Suppressor macrophage treated with lipopolysaccharide for 1 hour (primary cell): ENCODE results near the gene LENG9.

ENCODE experiments used
- DNase-seq, 3 donors: peaks; one replicate each; pipeline ENCODE4 v3.0.0-alpha.2; 2020 to 2022

LENG9 gene

DNA sequence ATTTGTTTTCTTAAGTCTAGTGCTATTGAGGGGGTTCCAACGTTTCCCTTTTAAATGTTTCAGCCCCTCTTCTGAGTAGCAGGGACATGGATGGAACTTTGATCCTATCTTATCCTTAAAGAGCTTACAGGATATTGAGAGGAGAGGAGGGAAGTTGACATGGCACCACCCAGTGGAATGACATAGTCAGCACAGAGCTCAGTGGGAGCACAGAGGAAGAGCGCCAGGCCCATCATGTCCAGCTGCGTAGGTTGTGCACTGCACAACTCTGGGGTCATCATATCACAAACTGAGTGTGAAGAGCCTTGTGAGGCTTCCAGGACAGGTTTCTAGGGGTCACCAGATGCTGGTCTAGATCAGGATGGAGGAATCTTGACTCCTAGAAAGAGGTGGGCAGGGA, 14.1 kb upstream of the LENG9 start:
- peak in 2 of 3 donors; percentile 30 to 43 for DNase-seq

DNA sequence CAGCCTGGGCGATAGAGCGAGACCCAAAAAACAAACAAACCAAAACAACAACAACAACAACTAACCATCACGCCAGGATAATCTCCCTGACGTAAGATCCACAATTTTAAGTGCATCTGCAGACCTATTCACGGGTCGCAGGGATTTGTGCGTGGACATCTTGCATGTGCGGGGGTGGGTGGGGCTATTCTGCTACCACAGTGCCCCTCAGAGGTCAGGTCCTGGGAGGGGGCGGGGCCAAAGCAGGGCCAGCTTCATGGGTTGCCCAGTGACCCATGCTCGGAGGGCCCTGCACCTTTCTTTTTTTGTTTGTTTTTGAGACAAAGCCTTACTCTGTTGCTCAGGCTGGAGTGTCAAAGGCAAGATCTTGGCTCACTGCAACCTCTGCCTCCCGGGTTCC, 12.1 kb upstream of the LENG9 start:
- no peak for DNase-seq

DNA sequence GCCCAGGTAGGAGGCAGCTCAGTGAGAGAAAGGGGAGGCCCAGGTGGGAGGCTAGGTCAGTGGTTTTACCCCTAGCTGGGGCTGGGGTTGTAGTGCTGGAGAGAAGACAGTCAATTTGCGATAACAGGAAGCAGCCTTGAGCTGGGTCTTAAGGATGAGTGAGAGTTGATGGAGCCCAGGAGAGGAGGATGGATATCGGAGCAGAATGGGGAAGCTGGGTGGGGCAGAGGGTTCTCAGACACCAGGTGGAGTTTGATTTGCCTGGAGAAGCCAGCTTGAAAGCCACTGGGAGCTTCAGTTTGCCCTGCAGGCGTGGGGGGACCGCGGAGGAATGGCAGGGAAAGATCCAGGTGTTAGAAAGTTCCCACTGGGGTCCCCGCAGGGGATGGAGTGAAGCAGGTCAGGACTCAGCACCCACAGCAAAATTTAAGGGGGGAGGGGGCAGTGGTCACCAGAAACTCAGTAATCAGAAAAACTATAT, 10.4 kb upstream of the LENG9 start:
- no peak for DNase-seq

DNA sequence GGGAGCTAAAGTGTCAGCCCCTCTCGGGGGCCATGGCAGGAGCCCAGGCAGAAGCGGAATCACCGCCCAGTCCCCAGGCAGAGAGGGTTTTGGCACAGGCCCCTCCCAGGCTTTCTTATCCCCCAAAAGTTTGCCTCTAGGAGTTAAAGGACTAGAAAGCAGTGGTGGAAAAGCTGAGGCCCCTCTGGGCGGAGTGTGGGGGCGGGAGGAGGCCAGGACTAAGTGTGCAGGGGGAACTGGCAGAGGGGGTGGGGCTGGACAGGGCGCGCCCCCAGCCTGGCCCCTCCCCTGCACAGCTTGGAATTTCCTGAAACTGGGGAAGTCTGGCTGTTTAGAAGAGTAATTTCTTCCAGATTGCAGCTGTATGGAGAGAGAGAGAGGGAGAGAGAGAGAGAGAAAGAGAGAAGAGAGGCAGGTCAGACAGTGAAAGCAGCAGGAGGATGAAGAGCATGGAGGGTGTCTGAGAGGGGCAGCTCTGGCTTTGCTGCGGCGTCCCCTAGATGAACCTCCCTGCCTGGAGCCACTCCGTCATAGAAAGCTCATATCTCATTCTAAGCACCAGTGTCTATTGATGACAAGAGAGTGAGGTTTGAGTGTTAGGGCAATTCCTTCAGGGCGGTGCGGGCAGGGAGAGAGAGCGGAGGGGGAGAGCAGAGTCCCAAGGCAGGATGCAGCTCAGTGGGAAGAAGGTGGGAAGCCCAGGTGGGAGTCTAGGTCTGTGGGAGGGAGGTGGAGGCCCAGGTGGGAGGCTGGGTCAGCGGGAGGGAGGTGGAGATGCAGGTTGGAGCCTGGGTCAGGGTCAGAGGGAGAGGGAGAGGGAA, 9.7 kb upstream of the LENG9 start, which contains the start of gene CDC42EP5:
Gene CDC42EP5, minus strand, starts transcription at position 226 of the 821 bp plus-strand sequence. CDS start 7,749 bp downstream, outside the sequence.
- DNase-seq: peak; percentile 87 to 93 (median 87)

DNA sequence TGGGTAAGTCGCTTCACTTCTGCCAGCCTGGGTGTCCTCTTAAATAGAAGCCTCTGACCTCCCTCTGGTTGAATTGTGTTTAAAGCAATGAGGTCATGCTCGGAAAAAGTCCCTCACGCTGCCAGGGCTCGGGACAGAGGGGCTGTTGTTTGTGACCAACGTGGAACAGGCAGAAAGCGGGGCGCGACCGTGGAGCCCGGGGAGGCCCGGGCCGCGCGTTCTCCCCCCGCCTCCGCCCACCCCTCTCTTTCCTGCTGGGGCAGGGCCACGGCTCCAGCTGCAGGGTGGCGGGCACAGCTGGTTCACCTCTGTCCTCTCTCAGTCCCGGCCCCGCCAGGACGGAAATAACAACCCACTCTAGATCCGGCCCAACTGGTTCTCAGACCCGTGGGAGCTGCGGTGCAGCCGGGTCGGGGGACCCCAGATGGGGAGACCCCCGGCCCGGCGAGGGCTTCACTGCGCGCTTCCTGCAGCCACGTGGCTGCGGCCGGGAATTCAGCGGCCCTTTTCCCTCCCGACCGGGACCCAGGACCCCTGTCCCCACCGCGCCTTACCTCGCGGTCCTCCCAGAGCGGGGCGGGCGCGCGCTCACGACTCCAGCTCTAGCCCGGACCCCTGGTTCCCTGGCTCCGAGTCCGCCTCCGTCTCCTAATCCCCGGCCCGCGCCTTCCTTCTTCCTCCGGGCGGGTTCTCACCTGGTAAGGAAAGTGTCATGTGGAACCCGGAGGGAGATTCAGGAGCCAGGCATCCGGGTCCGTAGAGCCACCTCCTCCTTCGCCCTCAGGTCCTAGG, 7.6 kb upstream of the LENG9 start:
- peak; percentile 74 to 83 (median 76) for DNase-seq

DNA sequence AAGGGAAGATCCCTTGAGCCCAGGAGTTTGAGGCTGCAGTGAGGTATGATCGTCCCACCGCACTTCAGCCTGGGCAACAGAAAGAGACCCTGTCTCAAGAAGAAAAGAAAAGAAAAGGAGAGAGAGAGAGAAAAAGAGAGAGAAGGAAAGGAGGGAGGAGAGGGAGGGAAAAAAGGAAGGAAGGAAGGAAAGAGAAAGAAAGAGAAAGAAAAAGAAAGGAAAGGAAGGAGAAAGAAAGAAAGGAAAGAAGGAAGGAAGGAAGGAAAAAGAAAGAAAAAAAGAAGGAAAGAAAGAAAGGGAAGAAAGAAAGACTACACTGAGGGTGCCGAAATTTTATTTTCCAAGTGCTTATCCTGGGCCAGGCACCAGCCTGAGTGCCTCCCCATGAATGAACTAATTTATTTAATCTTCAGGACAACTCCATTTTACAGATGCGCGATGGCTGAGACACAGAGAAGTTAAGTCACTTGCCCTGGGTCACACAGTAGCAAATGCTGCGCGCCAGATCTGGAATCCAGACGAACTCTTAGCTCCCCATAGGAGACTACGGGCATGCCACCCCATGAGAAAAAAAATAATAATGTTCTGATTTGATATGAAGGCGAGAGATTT, 6.8 kb upstream of the LENG9 start:
- no peak for DNase-seq

DNA sequence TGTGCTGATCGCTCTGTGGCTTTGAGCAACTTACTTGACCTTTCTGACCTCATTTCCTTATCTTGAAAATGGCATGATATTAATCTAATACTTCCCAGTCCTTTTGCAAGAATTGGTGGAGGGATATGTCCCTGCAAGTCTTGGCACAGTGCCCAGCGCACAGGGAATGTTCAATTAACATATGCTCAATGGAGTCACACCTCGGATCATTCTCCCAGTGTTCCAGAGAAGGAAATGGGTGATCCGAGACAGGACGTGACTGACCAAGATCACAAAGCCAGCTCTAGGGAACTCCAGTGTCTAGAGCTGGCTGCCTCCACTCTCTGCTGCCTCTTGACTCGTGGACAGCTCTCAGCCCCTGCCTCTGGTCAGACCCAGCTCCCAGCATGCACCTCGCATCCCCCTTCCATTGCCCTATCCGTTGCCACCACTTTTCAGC, 5.9 kb upstream of the LENG9 start:
- DNase-seq: no peak

DNA sequence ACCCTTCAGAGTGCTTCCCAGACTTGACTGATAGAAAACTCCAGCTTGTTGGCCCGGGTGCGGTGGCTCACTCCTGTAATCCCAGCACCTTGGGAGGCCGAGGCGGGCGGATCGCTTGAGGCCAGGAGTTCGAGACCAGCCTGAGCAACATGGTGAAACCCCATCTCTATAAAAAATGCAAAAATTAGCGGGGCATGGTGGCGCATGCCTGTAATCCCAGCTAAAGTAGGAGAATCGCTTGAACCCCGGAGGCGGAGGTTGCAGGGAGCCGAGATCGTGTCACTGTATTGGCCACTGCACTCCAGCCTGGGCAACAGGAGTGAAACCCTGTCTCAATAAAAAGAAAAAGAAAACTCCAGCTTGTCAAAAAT, 2.5 kb upstream of the LENG9 start:
- peak in 2 of 3 donors; percentile 27 to 35 for DNase-seq

DNA sequence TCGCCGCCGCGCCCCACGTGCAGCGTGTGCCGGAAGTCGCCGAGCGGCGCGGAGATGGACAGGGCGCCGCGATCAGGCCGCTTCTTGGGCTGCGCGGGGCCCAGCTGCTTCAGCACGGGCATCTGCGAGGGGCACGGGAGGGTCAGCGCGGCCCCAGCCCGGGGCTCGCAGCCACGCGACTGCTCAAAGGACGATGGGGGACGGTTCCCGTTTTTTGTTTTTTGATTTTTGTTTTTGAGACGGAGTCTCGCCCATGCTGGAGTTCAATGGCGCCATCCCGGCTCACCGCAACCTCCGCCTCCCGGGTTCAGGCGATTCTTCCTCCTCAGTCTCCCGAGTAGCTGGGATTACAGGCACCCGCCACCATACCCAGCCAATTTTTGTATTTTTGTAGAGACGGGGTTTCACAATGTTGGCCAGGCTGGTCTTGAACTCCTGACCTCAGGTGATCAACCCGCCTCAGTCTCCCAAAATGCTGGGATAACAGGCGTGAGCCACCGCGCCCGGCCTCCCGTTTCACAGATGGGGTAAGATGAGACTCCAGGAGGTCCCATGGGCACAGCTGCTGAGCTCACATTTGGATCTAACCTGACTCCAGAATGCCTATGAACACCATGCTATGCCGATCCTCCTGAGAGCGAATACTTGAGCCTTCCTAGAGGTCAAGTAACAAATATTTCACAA, 2.0 kb upstream of the LENG9 start:
- no peak for DNase-seq

DNA sequence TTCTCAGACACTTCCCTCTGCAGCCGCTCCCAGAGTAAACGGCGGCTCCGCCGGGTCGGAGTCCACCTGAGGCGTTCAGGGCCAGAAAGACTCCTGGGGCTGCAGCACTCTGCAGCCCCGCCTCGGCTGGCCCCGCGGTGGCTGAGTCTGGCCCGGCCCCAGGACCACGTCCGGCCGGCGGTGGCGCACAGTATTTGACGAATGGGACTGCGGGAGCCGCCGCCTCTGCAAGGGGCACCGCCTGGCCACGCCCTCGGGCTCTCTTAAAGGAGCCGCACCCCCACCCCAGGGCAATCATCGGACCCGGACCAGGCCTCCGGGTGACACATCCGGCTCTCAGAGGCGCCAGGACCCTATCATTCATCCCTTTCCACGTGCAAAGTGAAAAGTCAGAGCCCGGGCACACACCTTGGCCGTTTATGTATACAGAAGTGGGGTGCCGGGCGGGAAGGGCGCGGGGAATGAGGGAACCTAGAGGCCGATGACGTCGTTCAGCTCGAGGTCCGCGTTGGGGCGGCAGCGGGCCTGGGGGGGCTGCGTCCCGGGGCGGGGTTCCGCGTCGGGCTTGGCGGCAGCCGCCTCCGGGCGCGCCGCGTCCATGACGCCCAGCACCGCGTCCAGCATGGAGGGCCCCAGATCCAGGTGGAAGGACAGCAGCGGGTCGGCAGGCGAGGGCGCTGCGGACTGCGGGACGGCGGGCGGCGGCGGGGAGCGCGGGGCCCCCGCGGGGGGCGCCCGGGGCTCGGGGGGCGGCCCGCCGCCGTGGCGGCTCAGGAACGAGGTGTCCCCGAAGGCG, 1.2 kb upstream of the LENG9 start:
- peak; percentile 90 to 95 (median 93) for DNase-seq

DNA sequence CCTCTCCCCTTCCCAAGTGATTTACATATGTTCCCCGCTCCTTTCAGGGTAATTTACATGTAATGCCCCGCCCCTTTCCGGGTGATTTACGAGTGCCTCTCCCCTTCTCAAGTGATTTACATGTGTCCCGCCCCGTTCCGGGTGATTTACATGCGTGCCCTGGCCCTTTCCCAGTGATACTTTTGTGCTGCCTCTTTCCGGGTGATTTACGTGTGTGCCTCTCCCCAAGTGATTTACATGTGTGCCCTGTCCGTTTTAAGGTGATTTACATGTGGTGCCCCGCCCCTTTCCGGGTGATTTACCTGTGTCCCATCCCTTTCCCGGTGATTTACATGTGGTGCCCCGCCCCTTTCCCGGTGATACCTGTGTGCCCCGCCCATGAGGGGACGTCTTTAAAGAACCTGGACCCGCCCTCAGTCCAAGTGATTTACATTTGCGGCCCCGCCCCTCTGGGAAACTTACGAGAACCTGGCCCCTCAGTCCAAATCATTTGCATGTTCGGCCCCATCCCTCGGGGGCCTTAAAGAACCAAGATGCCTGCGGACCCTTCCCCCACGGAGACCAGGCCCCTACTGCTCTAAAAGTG, 559 bp upstream of the LENG9 start:
- peak; percentile 86 to 95 (median 92) for DNase-seq

DNA sequence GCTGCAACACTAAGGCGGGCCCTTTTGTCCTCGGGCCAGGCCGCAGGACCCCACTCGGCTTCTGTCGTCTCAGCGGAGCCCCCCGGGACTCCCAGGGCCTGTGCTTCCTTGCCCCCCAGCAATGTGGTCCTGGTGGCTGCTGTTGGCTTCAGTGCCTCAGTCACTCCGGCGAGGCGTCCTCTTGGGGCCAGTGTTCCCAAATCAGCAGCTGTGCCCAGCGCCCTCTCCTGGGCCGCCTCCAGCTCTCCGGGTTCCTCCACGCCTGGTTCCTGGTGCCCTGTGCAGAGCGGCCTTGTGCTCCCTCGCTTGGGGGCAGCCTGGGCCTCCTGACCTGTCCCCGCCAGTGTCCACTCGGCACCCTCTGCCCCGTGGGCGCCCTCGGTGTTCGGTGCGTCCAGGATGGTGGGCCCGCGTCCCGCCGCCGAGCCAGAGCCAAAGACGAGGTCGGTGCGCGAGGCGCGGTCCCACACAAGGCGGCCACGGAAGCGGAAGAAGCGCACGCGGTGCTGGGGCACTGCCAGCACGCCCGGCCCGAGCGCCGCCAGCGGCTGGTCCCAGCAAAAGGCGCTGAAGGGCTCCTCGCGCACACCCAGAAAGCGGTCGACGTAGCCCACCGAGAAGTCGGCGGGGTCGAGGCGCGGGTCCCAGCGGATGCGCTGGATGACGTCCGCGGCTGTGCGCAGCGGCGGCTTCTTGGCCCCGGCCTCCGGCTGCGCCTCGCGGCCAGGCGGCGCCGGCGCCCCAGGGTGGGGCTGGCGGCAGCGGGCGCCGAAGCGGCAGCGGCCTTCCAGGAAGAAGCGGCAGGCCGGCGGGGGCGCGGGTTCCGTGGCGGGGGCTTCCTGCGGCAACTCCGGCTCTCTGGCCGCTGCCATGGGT, 685 bp downstream of the LENG9 start:
- peak; percentile 75 to 87 (median 76) for DNase-seq

DNA sequence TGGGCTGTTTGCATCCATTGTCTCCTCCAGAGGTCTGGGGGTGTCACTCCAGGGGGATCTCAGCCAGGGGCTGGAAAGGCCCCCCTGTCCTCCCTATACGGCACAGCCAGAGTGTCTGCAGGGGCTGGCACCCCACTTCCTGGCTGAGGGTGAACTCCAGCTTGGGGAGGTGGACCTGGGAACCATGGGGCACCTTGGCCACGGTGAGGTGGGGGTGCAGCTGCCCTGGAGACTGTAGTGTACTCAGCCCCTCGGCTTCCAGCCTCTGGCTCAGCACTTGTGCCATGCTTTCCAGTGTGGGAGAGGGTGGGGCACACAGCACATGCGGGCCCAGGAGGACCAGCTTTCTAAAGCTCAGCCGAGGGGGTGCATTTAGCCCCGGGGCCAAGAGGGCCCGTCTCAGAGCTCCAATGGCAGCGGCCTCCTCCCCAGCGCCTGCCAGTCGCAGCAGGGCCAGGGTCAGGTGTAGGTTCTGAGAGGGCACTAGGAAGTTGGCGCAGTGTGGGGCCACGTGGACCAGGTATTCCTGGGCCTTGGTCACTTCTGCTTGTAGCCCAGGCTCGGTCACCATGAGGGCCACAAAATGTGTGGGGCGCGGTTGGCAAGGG, 1.4 kb downstream of the LENG9 start:
- no peak for DNase-seq

DNA sequence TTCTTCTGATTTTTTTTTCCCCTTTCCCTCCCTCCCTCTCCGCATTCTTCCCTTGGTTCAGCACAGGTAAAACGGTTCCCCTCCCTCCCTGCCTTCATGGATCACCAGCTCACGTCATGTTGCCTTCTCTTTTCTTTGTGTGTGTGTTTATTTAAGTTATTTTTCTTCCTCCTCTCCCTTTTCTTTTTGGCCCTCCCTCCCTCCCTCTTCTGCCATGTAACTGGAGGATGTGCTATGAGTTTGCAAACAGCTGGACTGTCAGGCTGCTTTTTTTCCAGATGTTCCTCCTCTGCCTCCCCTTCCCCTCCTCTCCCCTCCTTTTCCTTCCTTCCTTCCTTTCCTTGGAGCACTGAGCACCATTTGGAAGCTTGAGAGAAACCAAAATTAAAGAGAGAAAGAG, 2.0 kb downstream of the LENG9 start:
- DNase-seq: no peak

DNA sequence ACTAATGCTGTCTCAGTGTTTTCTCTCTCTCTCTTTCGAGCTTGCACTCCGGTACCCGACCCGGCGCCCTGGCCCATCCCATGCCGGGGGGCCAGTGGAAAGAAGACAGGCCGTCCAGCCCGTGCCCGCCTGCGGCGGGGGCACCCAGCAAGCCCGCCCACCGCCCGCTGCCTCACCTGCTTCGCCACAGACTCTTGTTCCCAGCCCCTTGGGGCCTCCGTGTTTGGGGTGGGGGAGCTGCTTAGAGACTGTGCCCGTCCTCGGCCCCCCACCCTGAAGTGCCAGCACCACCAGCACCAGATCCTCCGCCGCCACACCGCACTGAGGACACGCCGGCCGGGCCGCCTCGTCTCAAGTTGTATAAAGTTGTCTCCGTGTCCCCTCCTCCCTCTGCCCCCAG, 2.4 kb downstream of the LENG9 start:
- DNase-seq: no peak

DNA sequence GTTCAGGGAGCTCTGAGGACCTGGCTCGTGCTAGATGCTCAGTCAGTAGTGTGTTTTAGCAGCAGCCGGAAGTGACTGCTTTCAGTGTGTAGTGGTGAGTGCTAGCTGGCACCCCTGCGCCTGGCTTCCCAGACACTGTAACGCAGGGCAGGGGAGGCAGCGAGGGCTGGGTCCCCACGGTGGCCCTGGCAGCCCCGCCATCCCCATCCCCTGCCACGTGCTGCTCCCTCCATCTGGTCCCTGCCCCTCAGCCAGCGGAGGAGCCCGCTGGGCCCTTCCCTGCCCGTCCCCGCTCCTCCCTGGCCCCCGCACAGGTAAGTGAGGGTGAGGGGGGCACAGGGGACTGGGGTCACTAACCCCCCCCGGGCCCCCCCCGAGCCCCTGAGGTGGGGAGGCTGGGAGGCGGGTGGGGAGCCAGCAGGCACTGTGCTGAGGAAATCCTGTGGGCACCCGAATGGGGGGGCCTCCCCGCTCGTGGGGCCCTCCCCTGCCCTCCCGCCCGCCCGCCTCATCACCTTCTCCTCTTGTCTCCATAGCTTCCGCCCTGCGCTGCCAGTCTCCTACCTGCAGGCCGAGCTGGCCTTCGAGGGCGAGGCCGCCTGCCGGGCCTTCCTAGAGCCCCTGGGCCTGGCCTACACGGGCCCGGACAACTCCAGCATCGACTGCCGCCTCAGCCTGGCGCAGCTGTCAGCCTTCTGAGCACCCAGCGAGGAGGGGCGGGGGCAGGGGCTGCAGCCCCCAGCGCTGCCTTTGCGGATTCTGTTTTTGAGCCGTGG, 3.2 kb downstream of the LENG9 start:
- no peak for DNase-seq

DNA sequence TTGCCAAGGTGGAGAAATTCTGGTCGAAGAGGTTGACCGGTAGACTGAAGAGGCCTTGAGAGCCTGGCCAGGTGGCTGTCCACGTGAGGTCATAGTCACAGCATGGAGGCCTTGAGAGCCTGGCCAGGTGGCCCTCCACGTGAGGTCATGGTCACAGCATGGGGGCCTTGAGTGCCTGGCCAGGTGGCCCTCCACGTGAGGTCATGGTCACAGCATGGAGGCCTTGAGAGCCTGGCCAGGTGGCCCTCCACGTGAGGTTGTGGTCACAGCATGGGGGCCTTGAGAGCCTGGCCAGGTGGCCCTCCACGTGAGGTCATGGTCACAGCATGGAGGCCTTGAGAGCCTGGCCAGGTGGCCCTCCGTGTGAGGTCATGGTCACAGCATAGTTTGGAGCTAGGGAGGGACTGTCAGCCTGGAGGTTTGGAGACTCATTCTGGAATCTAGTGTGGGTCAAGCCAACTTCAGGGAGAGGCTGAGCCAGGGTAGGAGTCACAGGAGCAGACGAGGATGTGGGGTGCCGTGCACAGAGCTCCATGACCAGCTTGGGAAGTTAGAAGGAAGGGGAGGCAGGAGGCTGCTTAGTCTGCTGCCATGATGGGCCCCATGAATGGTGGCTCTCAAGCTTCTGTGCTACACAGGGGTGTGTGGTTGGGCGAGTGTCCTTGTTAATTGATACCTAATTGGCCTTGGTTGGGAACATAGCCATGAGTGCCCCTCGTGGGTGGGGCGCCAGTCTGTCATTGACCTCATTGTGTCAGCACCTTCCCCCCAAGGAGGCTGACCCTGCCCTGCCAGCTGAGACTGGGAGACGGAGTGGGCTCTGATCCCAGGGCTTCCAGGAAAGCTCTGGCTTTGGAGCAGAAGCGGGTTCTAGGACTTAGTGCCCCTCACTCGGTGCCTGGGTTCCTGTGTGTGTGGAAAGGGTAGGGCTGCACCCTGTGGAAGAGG, 4.0 kb downstream of the LENG9 start:
- no peak for DNase-seq
